DMS53 (cell line): ENCODE data around the gene GNAZ.

Source experiments
- DNase-seq: peaks from one replicate; lab custom pipeline; 2025; lab: John Stamatoyannopoulos, UW

GNAZ gene

DNA sequence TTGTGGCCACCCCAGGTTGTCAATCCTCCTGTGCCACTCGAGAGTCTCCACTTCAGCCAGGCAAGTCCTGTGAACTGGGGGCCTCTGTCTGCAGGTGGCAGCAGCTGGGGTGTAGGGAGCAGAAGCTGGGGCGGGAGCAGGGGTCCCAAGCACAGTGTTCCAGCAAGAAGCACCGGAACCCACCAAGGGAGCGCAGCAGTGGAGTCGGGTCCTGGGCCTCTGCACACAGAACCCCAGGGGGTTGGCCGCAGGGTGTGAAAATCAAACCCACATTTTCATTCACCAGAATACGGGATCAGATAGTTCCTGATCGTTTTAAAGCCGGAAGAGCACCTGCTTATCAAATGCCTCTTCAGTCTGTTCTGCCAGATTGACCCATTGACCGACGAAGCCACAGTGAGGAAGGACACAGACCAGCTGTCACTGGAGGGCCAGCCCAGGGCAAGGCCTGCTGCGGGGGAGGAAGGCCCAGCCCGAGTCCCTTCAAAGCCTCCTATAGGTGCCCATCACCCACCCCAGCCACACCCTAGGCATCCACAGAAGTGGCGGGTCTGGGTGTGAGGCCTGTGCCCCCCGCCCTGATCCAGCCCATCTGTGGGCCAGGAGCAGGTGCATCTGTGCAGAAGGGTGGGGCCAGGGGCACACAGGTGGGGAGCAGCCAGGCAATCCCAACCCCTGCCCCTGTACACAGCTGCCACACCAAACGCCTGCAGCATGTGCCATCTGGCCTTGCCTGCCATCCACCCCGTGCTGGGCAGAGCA is 37.3 kb downstream of the GNAZ start:
- no peak for DNase-seq

DNA sequence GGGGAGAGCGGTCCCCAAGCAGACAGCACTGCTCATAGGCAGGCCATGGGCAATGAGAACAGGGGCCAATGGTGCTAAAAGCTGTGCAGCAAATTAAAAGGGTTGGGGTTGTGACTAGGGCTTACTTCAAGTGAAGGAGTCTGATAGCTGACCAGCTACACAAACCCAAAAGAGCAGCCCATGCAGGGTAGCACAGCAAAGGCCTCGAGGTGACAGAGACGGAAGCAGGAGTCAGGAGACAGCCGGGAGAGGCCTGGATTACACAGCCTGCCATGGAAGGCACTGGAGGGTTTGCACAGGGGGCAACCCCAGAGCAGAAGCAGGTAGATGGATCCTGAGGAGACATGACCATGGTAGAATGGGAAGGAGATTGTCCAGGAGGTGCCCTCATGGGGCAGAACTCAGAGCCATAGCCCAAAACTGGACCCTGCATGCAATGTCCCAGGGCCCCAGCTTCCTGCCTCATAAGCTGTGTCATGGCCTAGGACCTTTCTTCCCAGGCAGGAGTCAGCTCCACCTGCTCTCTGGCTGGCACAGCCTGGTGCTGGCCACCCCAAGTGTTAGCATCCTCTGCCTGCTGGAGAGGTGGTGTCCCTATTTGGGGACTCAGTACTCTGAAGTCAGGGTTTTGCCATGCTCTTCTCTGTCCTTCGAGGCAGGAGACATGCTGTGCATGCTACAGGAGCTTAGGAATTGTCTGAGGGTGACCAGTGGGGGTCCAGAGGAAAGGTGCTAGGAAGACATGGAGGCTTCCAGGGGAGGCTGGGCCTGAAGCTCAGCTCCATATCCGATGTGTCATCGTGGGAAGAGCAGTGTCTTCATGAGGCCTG is 38.1 kb downstream of the GNAZ start:
- peak; percentile 1 for DNase-seq

DNA sequence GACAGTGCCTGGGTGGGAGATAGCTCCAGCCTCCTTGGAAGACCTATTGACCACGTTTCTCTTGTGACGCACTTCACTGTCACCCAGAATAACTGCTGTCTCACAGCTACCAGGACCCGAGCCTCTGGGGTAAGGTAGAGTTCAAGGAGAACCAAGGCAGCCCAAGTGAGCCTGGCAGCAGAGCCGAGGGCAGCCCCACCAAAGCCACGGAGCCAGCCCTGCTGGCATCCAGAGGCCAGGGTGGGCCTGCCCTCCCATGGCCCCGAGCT is 38.7 kb downstream of the GNAZ start:
- DNase-seq, result no peak

DNA sequence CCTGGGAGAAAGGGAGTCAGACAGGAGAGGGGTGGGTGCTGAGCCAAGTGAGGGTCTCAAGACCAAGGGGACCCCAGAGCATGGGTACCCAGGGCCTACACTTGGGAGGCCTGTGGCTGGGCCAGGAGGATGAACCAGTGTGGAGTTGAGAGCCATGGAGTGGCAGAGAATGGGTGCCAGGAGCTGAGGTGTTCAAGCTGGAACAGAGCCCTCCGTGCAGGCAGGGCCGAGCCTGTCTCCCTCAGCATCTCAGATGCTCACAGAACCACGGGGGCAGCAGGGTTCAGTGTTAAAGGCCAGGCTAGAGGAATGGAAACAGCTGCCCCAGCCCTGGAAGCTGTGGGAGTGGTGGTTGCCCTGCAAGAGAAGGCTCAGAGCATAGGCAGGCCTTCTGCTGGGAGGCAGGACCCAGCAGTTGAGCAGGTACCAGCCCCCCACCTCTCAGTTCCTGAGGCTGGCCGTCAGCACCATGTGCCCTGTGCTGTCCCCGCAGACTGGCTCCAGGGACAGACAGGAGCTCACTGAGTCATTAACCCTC is 39.2 kb downstream of the GNAZ start:
- DNase-seq, result peak; percentile 19

DNA sequence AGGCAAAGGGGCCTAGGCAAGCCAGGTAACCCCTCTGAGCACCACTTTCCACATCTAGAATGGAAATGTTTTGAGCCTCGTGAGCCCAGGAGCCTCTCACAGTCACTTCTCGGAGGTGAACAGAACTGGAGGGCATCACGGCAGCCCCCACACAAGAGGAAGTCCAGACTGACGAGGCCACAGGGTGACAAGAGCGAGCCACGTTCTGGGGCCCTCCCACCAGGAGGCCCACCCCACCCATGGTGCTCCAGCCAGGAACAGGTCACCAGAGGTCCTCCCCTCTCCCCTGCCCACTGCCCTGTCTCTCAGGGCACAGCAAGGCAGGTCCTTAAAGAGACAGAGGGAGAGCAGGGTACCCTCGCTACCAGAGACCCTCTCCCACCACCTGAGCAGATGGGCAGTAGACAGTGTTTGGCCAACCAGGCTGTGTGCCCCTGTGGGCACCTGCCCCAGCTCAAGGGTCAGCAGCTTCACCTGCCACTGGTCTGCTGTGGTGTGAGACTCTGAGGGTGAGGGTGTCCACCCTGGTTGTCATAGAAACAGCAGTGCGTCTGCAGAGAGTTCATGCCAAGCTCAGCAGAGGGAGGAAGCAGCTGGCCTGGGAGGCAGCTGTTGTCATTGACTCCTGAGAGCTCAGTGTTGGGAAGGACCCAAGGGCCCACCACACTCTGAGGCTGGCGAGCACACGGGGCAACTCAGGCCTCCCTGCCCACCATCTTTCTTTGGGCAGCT is 40.0 kb downstream of the GNAZ start:
- DNase-seq, result peak; percentile 90

DNA sequence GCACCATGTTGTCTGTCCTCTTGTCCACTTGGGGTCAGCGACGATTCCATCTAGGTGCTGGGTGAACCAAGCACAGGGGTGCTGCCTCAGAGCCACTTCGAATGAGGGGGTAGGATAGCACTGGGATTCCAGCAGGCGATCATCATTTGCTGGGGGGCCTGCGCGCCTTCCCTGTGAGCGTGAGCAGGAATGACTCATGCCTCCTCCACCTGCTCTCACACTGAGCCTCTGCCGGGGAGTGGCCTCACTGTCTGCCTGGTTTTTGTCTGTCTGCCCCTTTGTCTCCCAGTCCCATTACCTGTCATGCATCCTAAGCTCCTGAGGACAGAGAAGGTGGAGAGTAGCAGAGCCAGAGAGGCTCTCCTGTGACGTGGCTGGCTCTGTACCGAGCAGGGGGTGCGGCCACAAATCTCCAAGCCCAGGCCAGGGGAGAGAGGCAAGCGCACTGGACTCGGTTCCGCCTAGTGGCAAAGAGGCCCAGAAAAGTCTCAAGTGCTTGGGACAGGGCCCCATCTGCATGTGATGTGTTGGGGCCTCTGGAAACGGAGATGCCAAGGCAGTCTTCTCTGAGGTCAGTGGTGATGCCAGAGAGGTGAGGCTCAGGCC is 40.7 kb downstream of the GNAZ start:
- peak; percentile 90 for DNase-seq

DNA sequence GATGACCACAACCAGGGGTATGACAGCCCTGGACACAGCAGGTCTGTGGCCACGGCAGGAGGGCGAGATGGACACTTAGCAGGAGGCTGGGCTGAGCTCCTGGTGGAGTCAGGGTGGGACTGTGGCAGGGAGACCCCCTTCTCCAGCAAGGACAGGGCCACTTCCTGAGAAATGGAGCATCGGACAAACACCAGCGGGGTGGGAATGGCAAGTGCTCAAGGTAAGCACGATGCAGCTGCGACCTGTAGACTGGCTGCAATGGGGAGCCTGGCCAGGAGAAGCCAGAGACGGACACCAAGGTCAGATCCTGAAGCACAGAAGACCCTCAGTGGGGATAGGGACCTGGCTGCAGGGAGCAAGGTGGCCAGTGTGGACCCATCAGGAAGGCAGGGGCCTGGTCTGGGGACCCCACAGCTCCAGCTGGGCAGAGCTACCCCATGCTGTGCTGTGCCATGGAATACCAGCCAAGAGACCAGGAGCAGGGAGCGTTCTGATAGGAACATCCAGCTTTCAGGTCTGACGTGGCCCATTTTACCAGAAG is 42.2 kb downstream of the GNAZ start:
- no peak for DNase-seq

DNA sequence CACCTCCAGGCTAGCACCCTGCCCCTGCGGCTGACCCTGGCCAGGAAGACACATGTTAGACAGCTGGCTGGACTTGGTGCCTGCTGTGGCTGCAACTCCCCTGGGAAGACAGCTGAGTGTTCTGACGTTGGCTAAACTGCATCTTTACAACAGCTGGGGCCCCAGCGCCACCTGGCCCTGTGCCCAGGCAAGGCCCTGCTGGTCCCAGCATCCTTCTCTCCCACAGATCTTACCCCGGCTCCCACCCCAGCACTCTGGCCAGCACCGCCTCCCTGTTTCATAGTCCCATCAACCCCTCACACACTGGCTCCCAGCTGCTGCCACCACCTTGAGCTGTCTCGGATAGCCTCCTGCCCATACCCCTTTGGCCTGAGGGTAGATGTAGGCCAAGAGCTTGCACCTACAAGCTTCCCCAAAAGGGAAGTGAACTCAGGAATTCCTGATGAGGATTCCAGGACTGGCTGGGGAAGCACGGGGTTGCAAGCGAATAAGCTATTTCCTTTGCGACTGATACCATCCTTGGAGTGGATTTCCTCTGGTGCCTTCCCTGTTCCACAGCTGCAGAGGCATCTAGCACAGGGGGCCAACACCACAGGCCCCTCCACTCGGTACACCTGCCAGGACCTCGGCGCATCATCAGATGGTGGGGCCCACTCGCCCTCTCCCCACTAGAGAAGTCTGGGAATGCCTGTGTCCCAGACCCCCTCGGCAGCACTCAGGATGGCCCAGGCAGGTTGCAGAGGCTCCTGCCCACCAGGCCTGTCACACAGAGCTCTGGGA is 42.9 kb downstream of the GNAZ start:
- DNase-seq, result peak; percentile 1

DNA sequence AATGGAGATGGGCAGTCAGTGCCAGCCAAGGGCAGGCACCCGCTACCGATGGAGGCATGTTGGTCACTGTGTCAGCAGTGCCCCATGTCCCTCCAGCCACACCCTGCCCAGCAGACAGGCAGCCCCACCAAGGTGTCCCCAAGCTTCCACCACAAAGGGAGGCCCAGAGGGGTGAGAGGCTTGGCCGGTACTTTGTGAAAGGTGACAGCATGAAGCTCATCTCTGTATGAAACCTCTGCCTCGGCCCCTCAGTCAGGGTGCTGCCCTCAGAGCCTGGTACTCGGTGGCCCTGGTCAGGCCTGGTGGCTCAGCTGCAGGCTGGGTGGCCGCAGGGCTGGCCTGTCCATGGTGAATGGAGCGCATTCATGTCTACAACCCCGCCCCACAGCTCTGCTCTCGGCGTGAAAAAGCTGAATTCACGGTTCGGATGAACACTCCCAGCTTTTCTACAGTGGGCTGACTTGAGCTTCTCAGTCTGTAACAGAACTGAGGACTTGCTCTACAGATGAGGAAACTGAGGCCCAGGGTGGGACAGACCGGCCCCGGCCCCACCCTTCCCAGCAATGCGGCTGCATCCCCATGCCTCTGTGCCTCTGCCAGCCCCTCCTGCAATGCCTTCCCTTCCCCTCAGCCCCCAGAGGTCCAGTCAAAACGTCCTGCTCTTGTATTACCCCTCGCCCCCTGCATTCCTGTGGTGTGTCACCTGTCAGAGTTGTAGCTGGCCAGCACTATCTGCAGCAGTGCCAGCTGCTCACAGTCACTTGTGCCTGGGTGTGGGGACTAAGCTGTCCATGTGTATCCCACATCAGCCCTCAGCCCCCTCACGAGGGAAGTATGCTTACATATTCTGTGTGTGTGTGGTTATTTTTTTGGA is 43.8 kb downstream of the GNAZ start:
- DNase-seq, result no peak

DNA sequence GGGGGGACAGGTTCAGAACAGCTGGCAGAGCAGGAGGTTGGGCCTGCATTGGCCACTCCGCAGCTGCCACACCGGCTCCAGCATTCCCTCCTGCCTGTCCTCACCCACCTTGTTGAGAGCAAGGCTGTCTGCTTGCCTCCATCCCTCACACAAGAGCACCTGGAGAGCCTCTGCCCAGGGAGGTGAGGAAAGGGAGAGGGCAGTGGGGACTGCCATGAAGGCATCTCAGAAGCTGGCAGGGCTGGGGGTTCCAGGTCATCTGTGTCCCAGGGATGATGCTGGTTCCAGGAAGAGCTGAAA is 44.4 kb downstream of the GNAZ start:
- DNase-seq, result no peak

DNA sequence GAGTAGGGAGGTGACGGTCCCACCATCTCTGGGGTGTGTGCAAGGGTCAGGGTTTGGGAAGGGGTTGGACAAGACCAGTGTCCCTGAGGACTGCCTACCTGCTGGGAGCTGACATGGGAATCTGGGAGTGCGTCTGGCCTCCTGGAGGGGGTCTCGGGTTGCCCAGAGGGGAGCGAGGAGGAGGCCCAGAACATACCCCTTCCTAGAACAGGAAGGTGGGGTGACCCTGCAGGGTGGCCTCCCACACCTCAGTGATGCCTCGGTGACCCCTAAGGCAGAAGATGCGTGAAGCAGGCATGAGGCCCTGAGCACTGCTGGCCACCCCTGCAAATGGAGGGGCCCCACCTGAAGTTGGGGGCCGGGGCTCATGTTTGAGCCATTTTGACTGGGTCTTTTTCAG is 45.0 kb downstream of the GNAZ start:
- DNase-seq, result no peak

DNA sequence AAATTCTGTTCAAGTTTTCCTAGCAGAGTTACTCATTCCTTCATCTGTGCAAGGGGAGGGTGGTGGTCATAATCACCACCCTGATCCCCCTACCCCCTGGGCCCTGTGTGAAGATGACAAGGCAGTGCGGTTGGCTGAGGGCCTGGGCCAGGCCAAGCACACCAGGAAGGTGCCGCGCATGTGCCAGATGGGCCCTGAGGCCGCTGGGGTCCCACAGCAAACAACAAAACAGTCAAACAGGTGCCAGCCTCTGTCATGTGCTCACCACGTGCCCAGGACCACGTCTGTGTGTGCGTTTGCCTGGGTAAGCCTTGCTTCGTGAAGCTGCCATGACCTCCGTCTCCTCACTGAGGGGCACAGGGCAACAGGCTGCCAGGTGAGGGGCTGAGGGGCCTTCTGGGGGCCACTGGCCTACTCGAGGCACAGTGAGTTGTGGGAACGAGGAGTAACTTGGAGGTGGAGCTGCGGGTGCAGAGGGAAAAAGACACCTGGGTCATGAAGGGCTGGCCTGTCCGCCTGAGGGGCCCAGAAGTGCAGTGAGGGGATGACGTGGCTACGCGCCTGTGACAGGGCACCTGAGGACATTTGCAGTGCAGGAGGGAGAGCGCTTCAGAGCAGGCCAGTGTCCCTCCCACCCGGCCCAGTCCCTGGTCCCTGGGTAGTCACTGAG is 45.6 kb downstream of the GNAZ start:
- DNase-seq, result no peak

DNA sequence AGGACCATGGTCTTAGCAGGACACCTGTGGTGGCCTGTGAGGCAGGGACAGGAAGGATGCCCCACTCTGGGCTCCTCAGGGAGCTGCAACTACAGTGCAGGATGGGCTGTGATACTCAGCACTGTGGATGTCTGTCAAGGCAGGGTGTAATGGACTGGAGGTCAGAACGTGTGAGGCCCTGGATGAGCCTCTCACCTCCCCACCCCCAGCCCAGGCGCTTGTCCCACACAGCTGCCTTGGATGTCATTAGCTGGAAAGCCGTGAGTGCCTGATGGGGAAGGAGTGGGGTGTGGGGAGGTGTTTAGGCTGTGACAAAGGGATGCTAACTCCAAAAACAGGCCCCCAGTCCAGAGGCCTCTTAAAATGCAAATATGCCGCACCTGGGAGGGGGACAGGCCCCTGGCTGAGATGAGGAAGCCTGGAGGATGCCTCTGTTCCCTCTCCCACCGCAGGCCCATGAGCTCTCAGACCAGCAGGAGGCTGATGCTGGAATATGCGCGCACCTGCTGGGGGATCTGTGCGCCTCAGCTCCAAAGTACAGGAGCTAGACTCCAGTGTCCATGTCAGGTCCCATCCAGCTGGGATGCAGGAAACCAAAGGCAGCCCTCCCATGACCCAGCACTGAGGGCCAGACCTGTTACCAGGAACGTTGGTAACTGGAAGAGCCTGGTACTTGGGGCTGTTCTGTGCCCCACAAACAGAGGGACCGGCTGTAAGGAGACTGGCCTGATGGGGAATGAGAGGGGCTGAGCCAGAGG is 46.4 kb downstream of the GNAZ start:
- no peak for DNase-seq

DNA sequence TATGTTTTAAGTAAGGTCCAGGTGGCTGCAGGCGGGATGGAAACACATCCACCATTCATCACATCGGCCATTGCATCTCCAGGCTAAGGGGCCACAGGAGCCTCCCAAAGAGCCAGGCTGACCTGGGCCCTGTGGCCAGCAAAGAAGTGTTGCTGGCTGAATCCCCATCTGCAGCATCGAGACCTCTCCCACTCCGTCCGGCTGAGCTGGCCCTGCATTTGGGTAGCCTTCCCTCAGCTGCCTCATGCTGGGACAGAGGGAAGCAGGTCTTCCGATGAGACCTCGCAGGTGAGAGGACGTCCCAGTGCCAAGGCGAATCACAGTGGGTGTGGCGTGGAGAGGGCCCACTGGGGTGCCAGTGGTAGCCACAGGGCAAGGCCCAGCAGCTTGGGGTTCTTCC is 47.0 kb downstream of the GNAZ start:
- DNase-seq, result no peak

DNA sequence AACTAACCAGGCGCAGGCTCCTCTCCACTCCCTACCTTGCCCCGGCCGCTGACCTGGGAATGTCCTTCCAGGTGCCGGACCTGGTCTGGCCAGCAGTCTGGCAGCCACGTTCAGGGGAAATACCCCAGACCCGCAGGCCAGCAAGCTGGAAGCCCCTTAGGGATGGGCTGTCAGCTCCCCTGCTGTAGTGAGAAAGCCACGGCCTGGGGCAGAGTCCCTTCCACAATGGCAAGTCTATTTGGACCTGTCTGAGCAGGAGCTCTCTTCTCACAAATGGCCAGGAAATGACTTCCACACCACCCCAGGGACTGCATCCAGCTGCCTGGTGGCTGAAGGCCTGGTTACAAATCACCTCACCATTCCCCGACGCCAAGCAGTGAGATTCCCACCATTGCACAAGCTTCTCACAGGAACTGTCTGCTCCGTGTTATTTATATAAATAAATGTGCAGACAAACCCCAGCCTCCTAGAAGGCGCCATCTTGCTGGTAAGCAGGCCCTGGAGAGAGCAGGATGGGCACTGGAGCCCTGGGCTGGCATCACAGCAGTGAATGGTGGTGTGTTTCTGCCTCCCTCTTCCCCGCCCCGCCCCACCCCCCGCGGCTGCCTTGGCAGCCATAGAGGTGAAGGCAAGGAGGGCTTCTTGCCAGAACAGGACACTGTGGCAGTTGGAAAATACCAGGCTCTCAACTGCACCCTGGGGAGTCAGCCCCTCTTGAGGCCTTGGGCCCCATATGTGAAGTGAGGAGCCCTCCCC is 47.8 kb downstream of the GNAZ start:
- no peak for DNase-seq

DNA sequence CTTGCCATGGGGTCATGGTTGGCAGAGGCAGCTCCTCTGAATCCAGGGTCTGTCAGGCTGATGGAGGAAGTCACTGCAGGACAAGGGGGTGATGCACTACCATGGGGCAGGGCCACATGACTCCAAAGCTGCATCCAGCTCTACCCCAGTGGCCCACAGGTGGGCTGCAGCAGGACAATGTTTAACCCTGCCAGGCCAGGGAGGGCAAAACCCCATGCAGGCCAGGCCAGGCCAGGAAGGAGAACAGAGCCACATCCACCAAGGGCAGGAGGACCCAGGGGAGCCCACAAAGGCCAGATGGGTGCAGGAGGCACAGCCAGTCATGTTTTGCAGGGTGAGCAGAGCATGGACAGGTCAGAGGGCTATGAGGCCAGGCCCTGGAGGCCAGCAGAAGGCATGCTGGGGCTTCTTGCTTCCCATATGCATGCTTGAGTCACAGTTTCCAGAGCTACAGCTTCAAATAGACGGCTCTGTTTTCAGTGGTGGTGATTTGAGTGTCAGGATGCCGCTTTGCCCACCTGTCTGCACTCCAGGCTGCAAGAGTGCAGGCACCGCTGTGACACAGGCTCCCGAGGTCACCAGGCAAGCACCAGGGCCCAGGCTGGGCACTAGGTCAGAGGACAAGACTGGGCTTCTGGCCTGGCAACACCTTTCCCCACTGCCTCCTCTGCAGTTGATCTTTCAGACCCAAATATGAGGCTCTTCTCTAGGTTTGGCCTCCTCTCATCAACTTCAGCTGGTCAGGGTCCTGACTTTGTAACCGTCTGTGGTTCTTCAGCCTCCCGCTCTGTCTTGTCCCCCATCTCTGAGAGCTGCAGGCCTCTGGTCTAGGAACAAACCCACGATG is 48.6 kb downstream of the GNAZ start:
- no peak for DNase-seq
